ENCODE results near the gene B9D2.

GRCh38 chr19:41344162-41344561 is 19.8 kb downstream of the B9D2 start:
- no peak for TF ChIP-seq CTCF (IDR thresholded peaks at IDR 0.05)
- no peak for TF ChIP-seq POLR2A (IDR thresholded peaks at IDR 0.05)
